Endodermal cell (in vitro differentiated cells): ENCODE measurements around the gene P2RX6. TPM values are rescaled to one million over a fixed set of nuclear protein-coding genes. Genes with fewer than 3 reads are reported as not detected.

Experiments
- DNase-seq: peaks from one replicate; pipeline ENCODE4 v3.0.0-alpha.2; 2017
- H3K27ac ChIP-seq: 2 replicates; pipeline ENCODE4 v1.5.1; 2013; ENCODE audit warnings: mild to moderate bottlenecking, low read depth, low read length, moderate library complexity
- H3K27me3 ChIP-seq: 2 replicates; pipeline ENCODE4 v1.6.1; 2013; ENCODE audit warnings: mild to moderate bottlenecking, low read length, moderate library complexity; ENCODE audit not compliant: insufficient read depth, control insufficient read depth, poor library complexity, severe bottlenecking
- H3K36me3 ChIP-seq: 2 replicates; pipeline ENCODE4 v1.7.0; 2013; ENCODE audit warnings: mild to moderate bottlenecking, low read length, moderate library complexity; ENCODE audit not compliant: control insufficient read depth, insufficient read depth
- H3K4me1 ChIP-seq: one replicate; pipeline ENCODE4 v1.7.0; 2013; ENCODE audit warnings: low read length; ENCODE audit not compliant: control insufficient read depth, insufficient read depth
- H3K4me3 ChIP-seq: 2 replicates; pipeline ENCODE4 v1.5.1; 2013; ENCODE audit warnings: mild to moderate bottlenecking, low read length, moderate library complexity
- H3K9ac ChIP-seq: 2 replicates; pipeline ENCODE4 v1.6.1; 2013; ENCODE audit warnings: mild to moderate bottlenecking, low read length, moderate library complexity; ENCODE audit not compliant: poor library complexity, severe bottlenecking; ENCODE audit errors: extremely low read depth
- H3K9me3 ChIP-seq: 2 replicates; pipeline ENCODE4 v1.6.1; 2013; ENCODE audit warnings: mild to moderate bottlenecking, low read length, moderate library complexity; ENCODE audit not compliant: control insufficient read depth
- H3K27ac Mint-ChIP-seq: 2 replicates; pipeline ENCODE4 v1.8.0; 2020; ENCODE audit warnings: mixed read lengths
- H3K27me3 Mint-ChIP-seq: 2 replicates; pipeline ENCODE4 v1.8.0; 2021; ENCODE audit warnings: mild to moderate bottlenecking, mixed read lengths; ENCODE audit not compliant: insufficient read depth
- H3K36me3 Mint-ChIP-seq: 2 replicates; pipeline ENCODE4 v1.8.0; 2020; ENCODE audit warnings: low read depth, mixed read lengths
- H3K4me1 Mint-ChIP-seq: 2 replicates; pipeline ENCODE4 v1.8.0; 2020; ENCODE audit warnings: mixed read lengths
- H3K4me3 Mint-ChIP-seq: 2 replicates; pipeline ENCODE4 v1.8.0; 2020; ENCODE audit warnings: mild to moderate bottlenecking, moderate library complexity, mixed read lengths
- H3K9me3 Mint-ChIP-seq: 2 replicates; pipeline ENCODE4 v1.8.0; 2020; ENCODE audit warnings: mild to moderate bottlenecking, mixed read lengths
- CTCF ChIP-seq: fragments of 200-600 bp; sonication (generic); conservative IDR thresholded peaks from 2 replicates; pipeline ENCODE4 v1.5.0; 2021; ENCODE audit warnings: antibody characterized with exemption, mild to moderate bottlenecking
- WGBS, 2 experiments: methylation state at CpG; one replicate each; pipeline versions ENCODE4 v1.1.5 to v1.1.7; 2013; ENCODE audit warnings: missing lambda C conversion rate in 2 of 2, mixed read lengths in 1 of 2; ENCODE audit not compliant: insufficient coverage in 1 of 2, insufficient read length in 1 of 2; 5-methylcytosine and 5-hydroxymethylcytosine counted together
- total RNA-seq, 2 donors: library from RNA; stranded (reverse); fragmentation: NEBNext Ultra II Directional in 1 of 2; extraction: Animal tissue kit (Norgen Biotek cat#: 25700) in 1 of 2; gene quantifications; 2 replicates in 1 of 2; 3 replicates in 1 of 2; pipeline ENCODE4 v1.2.1, GENCODE V29; 2021

The P2RX6 gene
- total RNA-seq, 2 donors from 2014 or later, result 0.73 to 1.9 TPM

- H3K27ac Mint-ChIP-seq, result no peak overlapping the region
- Histone ChIP-seq H3K27ac (no peak overlapping the region), H3K4me3 (no peak overlapping the region), H3K36me3 (peaks cover 7% of the 10 kb centered on the region), H3K4me1 (no peaks in the 10 kb centered on the region), H3K9me3 (no peaks in the 10 kb centered on the region), H3K9ac (no peak overlapping the region), H3K27me3 (no peaks in the 10 kb centered on the region)
- no peak overlapping the region for H3K4me3 Mint-ChIP-seq
- H3K4me1 Mint-ChIP-seq, result no peaks in the 10 kb centered on the region
- no peaks in the 10 kb centered on the region for H3K9me3 Mint-ChIP-seq
- H3K36me3 Mint-ChIP-seq, result peaks cover 18% of the 10 kb centered on the region
- WGBS, 2 experiments, result 95 to 96% methylated on average over 4 to 30 of the region's 30 CpGs
- no peaks in the 10 kb centered on the region for H3K27me3 Mint-ChIP-seq
- no peak for DNase-seq
- TF ChIP-seq CTCF, result no peak
These were observed 20.6 kb upstream of the P2RX6 start for GRCh38 chr22:20994128-20994901.

- Histone ChIP-seq H3K9me3 (no peaks in the 10 kb centered on the region), H3K27ac (no peak overlapping the region), H3K9ac (no peak overlapping the region), H3K4me1 (peaks cover 3% of the 10 kb centered on the region), H3K4me3 (no peak overlapping the region), H3K27me3 (no peaks in the 10 kb centered on the region), H3K36me3 (peaks cover 7% of the 10 kb centered on the region)
- Mint-ChIP-seq H3K4me3 (no peak overlapping the region), H3K27me3 (no peaks in the 10 kb centered on the region), H3K4me1 (no peaks in the 10 kb centered on the region), H3K36me3 (peaks cover 18% of the 10 kb centered on the region), H3K27ac (no peak overlapping the region), H3K9me3 (no peaks in the 10 kb centered on the region)
- no peak for TF ChIP-seq CTCF
- no peak for DNase-seq
- 95 to 100% methylated on average over 1 to 10 of the region's 10 CpGs for WGBS, 2 experiments
These were observed 20.1 kb upstream of the P2RX6 start for GRCh38 chr22:20994902-20995241.

- H3K27ac Mint-ChIP-seq, result no peak overlapping the region
- Histone ChIP-seq H3K36me3 (peaks cover 7% of the 10 kb centered on the region), H3K27ac (no peak overlapping the region), H3K4me3 (no peak overlapping the region), H3K9me3 (no peaks in the 10 kb centered on the region), H3K4me1 (peaks cover 7% of the 10 kb centered on the region), H3K9ac (no peak overlapping the region), H3K27me3 (no peaks in the 10 kb centered on the region)
- H3K4me3 Mint-ChIP-seq, result no peak overlapping the region
- H3K36me3 Mint-ChIP-seq, result peaks cover 16% of the 10 kb centered on the region
- no peaks in the 10 kb centered on the region for H3K9me3 Mint-ChIP-seq
- DNase-seq, result no peak
- peaks cover under 1% of the 10 kb centered on the region for H3K4me1 Mint-ChIP-seq
- WGBS, 2 experiments, result 93 to 94% methylated on average over 12 to 23 of the region's 23 CpGs
- no peak for TF ChIP-seq CTCF
- H3K27me3 Mint-ChIP-seq, result no peaks in the 10 kb centered on the region
These were observed 19.5 kb upstream of the P2RX6 start for GRCh38 chr22:20995329-20996030.
